GM18909 (cell line): ENCODE data around the gene SIT1.
A peak's percentile ranks its signal among the peaks of the same experiment; 100 is the strongest.

ENCODE experiments used
- ATAC-seq: cut with Tn5 transposase; IDR thresholded peaks from one replicate; pipeline ENCODE4 v1.9.1; 2021; ENCODE audit warnings: mild to moderate bottlenecking; ENCODE audit not compliant: unreplicated experiment, poor library complexity

The SIT1 gene

GRCh38 chr9:35650341-35651158 is at the start of gene SIT1:
Gene SIT1 (minus strand): TSS chr9:35650931. CDS start chr9:35650853, 78 bp downstream.
- no peak for ATAC-seq

GRCh38 chr9:35700031-35700430 is 49.3 kb upstream of the SIT1 start:
- ATAC-seq, result no peak

DNA sequence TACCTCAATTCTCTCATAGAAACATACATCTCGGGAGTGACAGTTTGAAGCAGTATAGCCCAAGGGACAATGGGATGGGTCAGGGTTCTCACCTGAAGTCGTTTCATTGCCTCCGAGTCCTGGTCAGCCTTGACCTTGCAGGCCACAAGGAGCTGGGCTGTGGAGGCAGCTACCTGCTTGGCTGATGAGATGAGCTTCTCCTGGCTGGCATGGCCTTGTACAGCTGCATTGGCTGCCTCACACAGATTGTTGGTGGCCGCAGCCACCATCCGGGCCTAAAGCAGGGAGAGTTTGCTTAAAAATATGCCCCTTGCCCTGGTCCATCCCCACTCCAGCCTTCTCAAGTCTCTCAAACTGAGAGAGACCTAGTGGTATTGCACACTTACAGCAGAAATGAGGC is 47.5 kb upstream of the SIT1 start:
- no peak for ATAC-seq

DNA sequence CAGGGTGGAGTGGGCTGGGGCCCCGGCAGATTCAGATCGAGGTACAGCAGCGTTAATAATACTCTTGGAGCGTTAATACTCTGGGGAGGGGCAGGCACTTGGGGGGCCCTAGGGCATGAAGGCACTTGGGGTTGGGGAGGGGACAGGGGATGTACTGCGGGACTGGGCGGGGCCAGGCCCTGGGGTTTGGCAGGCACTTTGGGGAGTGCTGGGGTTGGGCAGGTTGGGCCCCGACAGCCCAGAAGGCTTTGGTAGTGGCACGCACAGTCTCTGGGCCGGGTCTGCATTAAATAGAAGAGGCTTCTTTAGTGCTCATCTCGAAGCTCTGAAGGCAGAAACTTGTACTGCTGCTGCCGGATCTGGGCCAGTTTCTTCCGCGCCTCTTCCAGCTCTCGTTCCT is 46.8 kb upstream of the SIT1 start:
- ATAC-seq, result no peak

DNA sequence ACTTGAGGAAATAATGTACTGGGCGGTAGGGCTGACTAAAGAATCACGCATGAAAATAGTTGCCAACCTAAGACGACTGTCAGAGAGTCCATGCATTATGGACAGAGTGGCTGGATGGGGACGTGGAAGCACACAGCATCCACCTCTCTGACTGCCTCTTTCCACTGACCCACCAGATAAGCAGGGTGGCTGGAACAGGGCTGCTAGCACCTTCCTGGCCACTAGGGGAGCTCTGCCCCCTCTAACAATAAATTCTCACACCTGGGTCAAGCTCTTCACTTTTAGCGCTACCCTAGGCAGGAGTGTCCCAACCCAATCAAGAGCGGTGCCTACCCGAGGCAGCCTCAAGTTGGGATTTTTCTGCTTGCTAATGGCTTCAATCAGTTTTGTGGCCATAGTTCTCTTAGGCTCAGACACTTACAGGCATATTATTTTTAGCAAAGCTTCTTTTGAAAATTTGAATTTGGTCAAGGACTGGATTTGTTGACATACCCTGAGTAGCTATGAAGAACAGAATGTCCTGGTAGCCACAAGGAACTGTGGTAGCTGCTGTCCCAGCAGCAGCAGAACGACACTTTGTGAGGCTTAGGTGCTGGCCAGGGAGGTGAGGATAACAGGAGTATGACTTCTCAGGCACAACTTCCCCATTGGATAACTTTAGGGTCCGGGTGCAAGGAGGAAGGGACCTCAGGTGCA is 45.9 kb upstream of the SIT1 start:
- peak; percentile 76 for ATAC-seq

- no peak for ATAC-seq
Observed at GRCh38 chr9:35695943-35696401, 45.2 kb upstream of the SIT1 start.

DNA sequence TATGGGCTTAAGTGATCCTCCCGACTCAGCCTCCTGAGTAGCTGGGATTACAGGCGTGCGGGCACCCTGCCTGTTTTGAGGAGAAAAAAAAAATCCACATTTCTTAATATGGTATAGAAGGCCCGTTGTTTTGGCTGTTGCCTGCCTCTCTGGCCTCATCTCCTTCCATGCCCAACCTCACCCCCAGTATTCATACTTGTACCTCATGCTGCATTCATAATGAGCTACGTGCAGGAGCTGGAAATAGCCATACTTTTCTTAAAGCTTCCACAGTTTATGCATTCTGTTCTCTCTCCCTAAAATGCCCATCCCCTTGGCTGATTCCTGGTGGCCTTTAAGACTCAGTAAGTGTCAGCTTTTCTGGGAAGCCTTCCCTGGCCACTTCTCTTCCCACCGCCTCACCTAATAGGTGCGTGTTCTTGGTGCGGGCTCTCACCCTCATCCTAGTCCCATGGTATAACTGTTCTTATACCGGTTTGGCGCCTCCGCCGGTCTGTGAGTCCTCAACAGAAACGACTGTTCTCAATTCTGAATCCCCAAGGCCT is 41.1 kb upstream of the SIT1 start:
- no peak for ATAC-seq

DNA sequence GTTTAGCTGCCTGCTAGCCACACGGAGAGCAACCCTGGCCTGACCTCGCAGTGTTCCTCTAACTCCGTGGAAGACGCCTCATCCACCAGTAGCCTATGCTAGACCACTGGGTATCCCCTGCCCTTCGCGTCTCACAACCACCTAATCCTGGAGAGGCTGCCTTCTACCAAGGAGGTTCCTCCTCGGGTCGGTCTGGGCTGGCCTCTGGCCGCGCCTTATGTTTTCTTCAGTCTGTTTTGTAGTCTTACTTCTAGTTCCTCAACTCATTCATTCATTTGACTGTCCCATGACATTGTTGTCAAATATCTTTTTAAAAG is 40.6 kb upstream of the SIT1 start:
- ATAC-seq, result no peak

- no peak for ATAC-seq
Observed at GRCh38 chr9:35690614-35691333, 40.0 kb upstream of the SIT1 start.

- no peak for ATAC-seq
Observed at GRCh38 chr9:35690294-35690613, 39.5 kb upstream of the SIT1 start.

- ATAC-seq, result no peak
Observed at GRCh38 chr9:35689542-35690293, 39.0 kb upstream of the SIT1 start, which contains the start of gene TPM2. Gene TPM2 (minus strand): TSS chr9:35689925. CDS start chr9:35689817, 108 bp downstream.

GRCh38 chr9:35688558-35689541 is 38.1 kb upstream of the SIT1 start:
- ATAC-seq, result no peak

- ATAC-seq, result no peak
Observed at GRCh38 chr9:35687972-35688557, 37.3 kb upstream of the SIT1 start.

DNA sequence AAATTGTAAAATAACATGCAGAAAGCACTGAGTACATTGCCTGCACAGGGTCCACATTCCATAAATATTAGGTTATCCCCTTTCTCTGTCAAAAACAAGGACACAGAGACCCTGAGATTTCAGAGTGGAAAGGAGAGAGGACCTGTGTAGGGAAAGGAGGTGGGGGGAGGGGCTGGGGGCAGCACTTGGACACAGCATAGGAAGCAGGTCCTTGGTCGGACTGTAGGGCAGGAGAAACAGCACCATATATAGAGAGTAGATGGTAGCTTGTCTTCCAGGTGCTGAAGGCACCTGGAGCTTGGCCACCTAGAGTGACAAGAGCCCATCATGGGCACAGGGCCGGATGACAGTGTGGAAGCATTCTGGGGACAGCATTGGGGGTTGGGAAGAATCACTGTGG is 36.6 kb upstream of the SIT1 start:
- ATAC-seq, result no peak

DNA sequence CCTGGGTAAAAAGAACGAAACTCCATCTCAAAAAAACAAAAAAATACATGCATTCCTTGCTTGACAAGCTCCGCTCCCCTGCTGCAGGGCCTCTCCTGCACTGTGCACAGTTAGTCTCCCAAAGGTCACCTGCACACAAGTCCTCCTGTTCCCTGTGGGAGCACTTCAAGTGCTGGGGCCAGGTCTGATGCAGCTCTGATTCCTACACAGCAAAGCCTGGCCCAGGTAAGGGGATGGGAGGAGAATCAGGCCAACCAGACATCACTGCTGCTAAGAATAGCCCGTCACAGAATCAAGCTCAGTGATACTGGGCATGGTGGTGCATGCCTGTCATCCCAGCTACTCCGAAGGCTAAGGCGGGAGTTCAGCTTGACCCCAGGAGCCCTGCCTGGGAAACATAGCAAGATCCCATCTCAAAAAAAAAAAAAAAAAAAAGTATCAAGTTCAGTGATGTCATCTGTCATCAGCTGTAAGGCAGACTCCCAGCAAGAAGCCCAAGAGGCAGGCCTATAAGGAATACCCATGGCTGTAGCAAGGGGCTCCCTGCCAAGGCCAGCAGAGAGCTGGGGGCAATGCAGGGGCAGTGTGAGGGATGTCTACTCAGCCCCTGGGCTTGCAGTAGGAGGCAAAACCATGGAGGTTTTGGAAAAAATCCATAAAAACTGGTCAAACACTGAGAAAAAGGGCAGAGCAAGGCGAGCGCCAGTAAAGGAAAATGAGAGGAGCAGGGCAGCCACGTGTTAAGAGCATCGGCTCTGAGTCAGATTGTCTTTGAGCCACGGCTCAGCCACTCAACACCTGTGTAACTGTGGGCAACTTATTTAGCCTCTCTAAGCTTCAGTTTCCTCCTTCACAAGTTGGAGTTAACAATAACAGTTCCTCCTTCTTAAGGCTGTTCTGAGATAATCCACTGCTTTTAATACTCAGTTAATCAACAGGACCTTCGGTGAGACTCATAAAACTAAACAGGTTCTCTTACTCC is 35.8 kb upstream of the SIT1 start:
- ATAC-seq, result no peak

- no peak for ATAC-seq
Observed at GRCh38 chr9:35685506-35685905, 34.8 kb upstream of the SIT1 start.

GRCh38 chr9:35684921-35685320 is 34.2 kb upstream of the SIT1 start:
- no peak for ATAC-seq

- ATAC-seq, result no peak
Observed at GRCh38 chr9:35683323-35683722, 32.6 kb upstream of the SIT1 start.
